GM12864 (cell line): ENCODE results near the gene PPP1R18.
"Not testable (repeated sequence)": the region's sequence is repeated elsewhere in the genome, so short reads cannot be mapped to it uniquely, and the experiment has no call there.

Experiments
- DNase-seq: peaks from one replicate; pipeline ENCODE4 v3.0.0-alpha.2; 2011; ENCODE audit warnings: low read depth
- H3K4me3 ChIP-seq: 2 replicates; pipeline ENCODE4 v1.5.1; 2011; ENCODE audit warnings: mild to moderate bottlenecking, low read depth, low read length, control low read depth
- CTCF ChIP-seq: IDR thresholded peaks from 2 replicates; pipeline ENCODE4 v1.5.1; 2011; ENCODE audit warnings: low read depth, mild to moderate bottlenecking, moderate library complexity, low read length, control low read depth, inconsistent platforms; ENCODE audit errors: missing control alignments

The PPP1R18 gene

GRCh38 chr6:30726506-30727413 is 40.3 kb upstream of the PPP1R18 start:
- DNase-seq, result no peak
- no peak for TF ChIP-seq CTCF
- no peak overlapping the region for H3K4me3 ChIP-seq

GRCh38 chr6:30725713-30726505 is 39.5 kb upstream of the PPP1R18 start:
- no peak for DNase-seq
- no peak for TF ChIP-seq CTCF

GRCh38 chr6:30724906-30725667 is 38.6 kb upstream of the PPP1R18 start:
- TF ChIP-seq CTCF, result no peak
- DNase-seq, result no peak
- H3K4me3 ChIP-seq, result no peak overlapping the region

More at GRCh38 chr6:30725713-30726505, 39.5 kb upstream of the PPP1R18 start:
- H3K4me3 ChIP-seq, result no peak overlapping the region

GRCh38 chr6:30723843-30724741 is 37.6 kb upstream of the PPP1R18 start:
- DNase-seq, result not testable (repeated sequence)
- H3K4me3 ChIP-seq, result peak overlapping the region; percentile 9; the same call in 1 of the 2 replicates

- not testable (repeated sequence) for DNase-seq
- peak overlapping the region; percentile 97 for H3K4me3 ChIP-seq
These were observed 36.9 kb upstream of the PPP1R18 start for GRCh38 chr6:30723159-30723842.

GRCh38 chr6:30722280-30723112 is 36.1 kb upstream of the PPP1R18 start:
- H3K4me3 ChIP-seq, result peak overlapping the region; percentile 97
- no peak for DNase-seq
- TF ChIP-seq CTCF, result peak; percentile 89

- DNase-seq, result not testable (repeated sequence)
These were observed 35.5 kb upstream of the PPP1R18 start for GRCh38 chr6:30722025-30722279.

More at GRCh38 chr6:30722025-30722279, 35.5 kb upstream of the PPP1R18 start:
- peak overlapping the region; percentile 97 for H3K4me3 ChIP-seq
